HepG2 (cell line): ENCODE results near the gene MMS19. TPM values are rescaled to one million over a fixed set of nuclear protein-coding genes. Genes with fewer than 3 reads are reported as not detected.
A peak's percentile ranks its signal among the peaks of the same experiment; 100 is the strongest.

Source experiments
- CBX1 ChIP-seq: IDR thresholded peaks from one replicate; pipeline ENCODE4 v1.6.1; 2016; ENCODE audit warnings: antibody characterized with exemption, low read depth
- FOXC1 ChIP-seq: sonication (generic); formaldehyde crosslinking; IDR thresholded peaks from 2 replicates; pipeline ENCODE4 v1.8.0; 2022; ENCODE audit warnings: mild to moderate bottlenecking, missing genetic modification reagents, borderline replicate concordance
- FOXK1 ChIP-seq: sonication (generic); formaldehyde crosslinking; IDR thresholded peaks from 2 replicates; pipeline ENCODE4 v1.4.0; 2020; ENCODE audit warnings: low read depth, missing genetic modification reagents, borderline replicate concordance
- GATA4 ChIP-seq: sonication (generic); IDR thresholded peaks from 2 replicates; pipeline ENCODE4 v1.6.1; 2016; ENCODE audit warnings: antibody characterized with exemption, low read depth, borderline replicate concordance
- NFE2L2 ChIP-seq: fragments of 150-350 bp; IDR thresholded peaks from 2 replicates; pipeline ENCODE4 v1.6.1; 2014; ENCODE audit warnings: low read length
- NFYB ChIP-seq: sonication (generic); formaldehyde crosslinking; IDR thresholded peaks from 2 replicates; pipeline ENCODE4 v1.4.0; 2020; ENCODE audit warnings: missing genetic modification reagents
- SNAPC2 ChIP-seq: sonication (generic); formaldehyde crosslinking; IDR thresholded peaks from 2 replicates; pipeline ENCODE4 v1.8.1; 2022; ENCODE audit warnings: mild to moderate bottlenecking, missing genetic modification reagents
- ZIK1 ChIP-seq: sonication (generic); formaldehyde crosslinking; IDR thresholded peaks from 2 replicates; pipeline ENCODE4 v1.5.0; 2020; ENCODE audit warnings: mild to moderate bottlenecking, low read depth, missing genetic modification reagents, borderline replicate concordance
- ZMAT3 ChIP-seq: sonication (generic); formaldehyde crosslinking; conservative IDR thresholded peaks from 2 replicates; pipeline ENCODE4 v1.7.0; 2021; ENCODE audit warnings: missing genetic modification reagents
- ZMYM4 ChIP-seq: sonication (generic); formaldehyde crosslinking; IDR thresholded peaks from 2 replicates; pipeline ENCODE4 v1.8.1; 2023; ENCODE audit warnings: mild to moderate bottlenecking, missing genetic modification reagents
- polyA plus RNA-seq, 8 experiments: library from polyadenylated mRNA; depleted of rRNA in 3 of 8; stranded (reverse) in 7 of 8; unstranded in 1 of 8; fragments of >200 nt; fragmentation: Illumina TruSeq in 4 of 8; extraction: Trizol in 4 of 8; gene quantifications; 2 replicates each; pipeline versions ENCODE4 v1.2.1 to v1.2.3, GENCODE V29; 2011 to 2016; ENCODE audit warnings: low read depth in 4 of 8, missing spikeins in 1 of 8, mixed read lengths in 1 of 8; ENCODE audit not compliant: insufficient read depth in 1 of 8
- total RNA-seq, 5 experiments: library from RNA; depleted of rRNA; stranded (reverse); fragments of >200 nt; fragmentation: Illumina TruSeq; extraction: Trizol; gene quantifications; 2 replicates each; pipeline ENCODE4 v1.2.3, GENCODE V29; 2016; ENCODE audit warnings: low read depth in 1 of 5
- TF ChIP-seq, protein P1 (sequence below): sonication (generic); formaldehyde crosslinking; IDR thresholded peaks from 2 replicates; pipeline ENCODE4 v1.5.0; 2020; ENCODE audit warnings: missing genetic modification reagents, mild to moderate bottlenecking, borderline replicate concordance
- TF ChIP-seq, protein P2 (sequence below): IDR thresholded peaks from 2 replicates; pipeline ENCODE4 v1.6.1; 2012; ENCODE audit warnings: inconsistent platforms
- TF ChIP-seq, protein P3 (sequence below): sonication (generic); formaldehyde crosslinking; IDR thresholded peaks from 2 replicates; pipeline ENCODE4 v1.5.0; 2020; ENCODE audit warnings: missing genetic modification reagents
- TF ChIP-seq, protein P4 (sequence below): sonication (generic); formaldehyde crosslinking; IDR thresholded peaks from 2 replicates; pipeline ENCODE4 v1.4.0; 2020; ENCODE audit warnings: missing genetic modification reagents
- TF ChIP-seq, protein P5 (sequence below): IDR thresholded peaks from 2 replicates; pipeline ENCODE4 v1.6.1; 2016; ENCODE audit warnings: missing biosample characterization, missing genetic modification reagents, low read depth
- TF ChIP-seq, protein P6 (sequence below): sonication (generic); formaldehyde crosslinking; IDR thresholded peaks from 2 replicates; pipeline ENCODE4 v1.5.1; 2020; ENCODE audit warnings: missing genetic modification reagents, mild to moderate bottlenecking, borderline replicate concordance
- TF ChIP-seq, protein P7 (sequence below): sonication (generic); formaldehyde crosslinking; IDR thresholded peaks from 2 replicates; pipeline ENCODE4 v1.8.0; 2022; ENCODE audit warnings: missing genetic modification reagents, low read depth, mild to moderate bottlenecking, borderline replicate concordance

Gene MMS19
- total and polyA plus RNA-seq, 2 of the 13 experiments (the other 11 are each of a cell fraction or from before 2014, with no cell fraction given), result 76.4 to 107 TPM

DNA sequence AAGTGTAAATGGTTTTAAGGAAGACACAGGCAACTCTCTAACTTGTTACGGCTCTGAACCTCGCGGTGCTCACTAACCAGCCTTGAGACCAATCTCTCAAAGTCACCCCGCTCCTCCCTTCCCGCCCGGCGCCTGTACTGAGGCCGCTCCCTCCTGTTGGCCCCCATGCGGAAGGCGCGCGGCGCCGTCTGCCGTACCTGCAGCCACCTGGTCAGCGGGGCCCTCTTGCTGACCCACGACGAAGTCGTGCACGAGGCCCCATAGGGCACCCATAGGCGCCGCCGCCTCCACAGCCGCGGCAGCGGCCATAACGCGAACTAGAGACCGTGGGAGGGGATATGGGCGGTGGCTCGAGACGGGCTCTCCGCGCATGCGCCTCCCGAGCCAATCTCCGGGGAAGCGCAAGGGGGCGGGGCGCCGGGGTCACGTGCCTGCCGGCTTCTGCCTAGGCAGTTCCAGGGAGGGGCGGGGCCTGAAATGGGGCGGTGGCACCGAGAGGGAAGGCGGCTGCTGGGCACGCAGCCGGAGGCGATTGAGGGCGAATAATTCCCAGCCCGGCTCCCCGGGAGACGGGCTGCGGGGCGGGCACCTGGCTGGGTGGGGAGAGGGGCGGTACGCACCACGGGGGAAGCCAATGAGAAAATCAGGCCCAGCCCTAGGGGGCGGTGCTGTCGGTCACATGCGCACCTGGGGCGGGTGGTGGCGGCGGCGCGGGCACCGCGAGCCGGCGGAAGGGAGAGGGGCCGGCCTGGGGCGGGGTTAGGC lies at the start of gene MMS19 (continued):
- TF ChIP-seq, protein P1, sequence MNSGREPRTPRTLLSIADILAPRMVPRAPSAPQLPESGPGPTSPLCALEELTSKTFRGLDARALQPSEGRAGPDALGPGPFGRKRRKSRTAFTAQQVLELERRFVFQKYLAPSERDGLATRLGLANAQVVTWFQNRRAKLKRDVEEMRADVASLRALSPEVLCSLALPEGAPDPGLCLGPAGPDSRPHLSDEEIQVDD (CRISPR knock-in tag), result peak; percentile 6; the same call in 1 of the 2 replicates
- TF ChIP-seq ZIK1 (CRISPR knock-in tag), result no peak; the same call in 1 of the 2 replicates
- TF ChIP-seq, protein P2, sequence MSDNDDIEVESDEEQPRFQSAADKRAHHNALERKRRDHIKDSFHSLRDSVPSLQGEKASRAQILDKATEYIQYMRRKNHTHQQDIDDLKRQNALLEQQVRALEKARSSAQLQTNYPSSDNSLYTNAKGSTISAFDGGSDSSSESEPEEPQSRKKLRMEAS, result peak; percentile 77
- TF ChIP-seq ZMYM4 (CRISPR knock-in tag), result no peak
- TF ChIP-seq ZMAT3 (CRISPR knock-in tag), result peak; percentile 77; the same call in 1 of the 2 replicates
- TF ChIP-seq, protein P3, sequence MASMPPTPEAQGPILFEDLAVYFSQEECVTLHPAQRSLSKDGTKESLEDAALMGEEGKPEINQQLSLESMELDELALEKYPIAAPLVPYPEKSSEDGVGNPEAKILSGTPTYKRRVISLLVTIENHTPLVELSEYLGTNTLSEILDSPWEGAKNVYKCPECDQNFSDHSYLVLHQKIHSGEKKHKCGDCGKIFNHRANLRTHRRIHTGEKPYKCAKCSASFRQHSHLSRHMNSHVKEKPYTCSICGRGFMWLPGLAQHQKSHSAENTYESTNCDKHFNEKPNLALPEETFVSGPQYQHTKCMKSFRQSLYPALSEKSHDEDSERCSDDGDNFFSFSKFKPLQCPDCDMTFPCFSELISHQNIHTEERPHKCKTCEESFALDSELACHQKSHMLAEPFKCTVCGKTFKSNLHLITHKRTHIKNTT (CRISPR knock-in tag), result no peak
- TF ChIP-seq GATA4, result no peak
- TF ChIP-seq, protein P4, sequence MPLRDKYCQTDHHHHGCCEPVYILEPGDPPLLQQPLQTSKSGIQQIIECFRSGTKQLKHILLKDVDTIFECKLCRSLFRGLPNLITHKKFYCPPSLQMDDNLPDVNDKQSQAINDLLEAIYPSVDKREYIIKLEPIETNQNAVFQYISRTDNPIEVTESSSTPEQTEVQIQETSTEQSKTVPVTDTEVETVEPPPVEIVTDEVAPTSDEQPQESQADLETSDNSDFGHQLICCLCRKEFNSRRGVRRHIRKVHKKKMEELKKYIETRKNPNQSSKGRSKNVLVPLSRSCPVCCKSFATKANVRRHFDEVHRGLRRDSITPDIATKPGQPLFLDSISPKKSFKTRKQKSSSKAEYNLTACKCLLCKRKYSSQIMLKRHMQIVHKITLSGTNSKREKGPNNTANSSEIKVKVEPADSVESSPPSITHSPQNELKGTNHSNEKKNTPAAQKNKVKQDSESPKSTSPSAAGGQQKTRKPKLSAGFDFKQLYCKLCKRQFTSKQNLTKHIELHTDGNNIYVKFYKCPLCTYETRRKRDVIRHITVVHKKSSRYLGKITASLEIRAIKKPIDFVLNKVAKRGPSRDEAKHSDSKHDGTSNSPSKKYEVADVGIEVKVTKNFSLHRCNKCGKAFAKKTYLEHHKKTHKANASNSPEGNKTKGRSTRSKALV, result no peak; the same call in 1 of the 2 replicates
- TF ChIP-seq CBX1, result no peak
- TF ChIP-seq NFYB, result peak; percentile 72
- TF ChIP-seq, protein P5, sequence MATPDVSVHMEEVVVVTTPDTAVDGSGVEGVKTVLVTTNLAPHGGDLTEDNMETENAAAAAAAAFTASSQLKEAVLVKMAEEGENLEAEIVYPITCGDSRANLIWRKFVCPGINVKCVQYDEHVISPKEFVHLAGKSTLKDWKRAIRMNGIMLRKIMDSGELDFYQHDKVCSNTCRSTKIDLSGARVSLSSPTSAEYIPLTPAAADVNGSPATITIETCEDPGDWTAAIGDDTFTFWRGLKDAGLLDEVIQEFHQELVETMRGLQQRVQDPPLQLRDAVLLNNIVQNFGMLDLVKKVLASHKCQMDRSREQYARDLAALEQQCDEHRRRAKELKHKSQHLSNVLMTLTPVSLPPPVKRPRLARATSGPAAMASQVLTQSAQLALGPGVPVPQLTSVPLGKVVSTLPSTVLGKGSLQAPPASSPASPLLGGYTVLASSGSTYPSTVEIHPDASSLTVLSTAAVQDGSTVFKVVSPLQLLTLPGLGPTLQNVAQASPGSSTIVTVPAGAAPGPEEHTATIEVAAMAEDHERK (CRISPR knock-in tag), result no peak
- TF ChIP-seq FOXK1 (CRISPR knock-in tag), result no peak; the same call in 1 of the 2 replicates
- TF ChIP-seq, protein P6, sequence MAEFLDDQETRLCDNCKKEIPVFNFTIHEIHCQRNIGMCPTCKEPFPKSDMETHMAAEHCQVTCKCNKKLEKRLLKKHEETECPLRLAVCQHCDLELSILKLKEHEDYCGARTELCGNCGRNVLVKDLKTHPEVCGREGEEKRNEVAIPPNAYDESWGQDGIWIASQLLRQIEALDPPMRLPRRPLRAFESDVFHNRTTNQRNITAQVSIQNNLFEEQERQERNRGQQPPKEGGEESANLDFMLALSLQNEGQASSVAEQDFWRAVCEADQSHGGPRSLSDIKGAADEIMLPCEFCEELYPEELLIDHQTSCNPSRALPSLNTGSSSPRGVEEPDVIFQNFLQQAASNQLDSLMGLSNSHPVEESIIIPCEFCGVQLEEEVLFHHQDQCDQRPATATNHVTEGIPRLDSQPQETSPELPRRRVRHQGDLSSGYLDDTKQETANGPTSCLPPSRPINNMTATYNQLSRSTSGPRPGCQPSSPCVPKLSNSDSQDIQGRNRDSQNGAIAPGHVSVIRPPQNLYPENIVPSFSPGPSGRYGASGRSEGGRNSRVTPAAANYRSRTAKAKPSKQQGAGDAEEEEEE, result no peak
- TF ChIP-seq, protein P7, sequence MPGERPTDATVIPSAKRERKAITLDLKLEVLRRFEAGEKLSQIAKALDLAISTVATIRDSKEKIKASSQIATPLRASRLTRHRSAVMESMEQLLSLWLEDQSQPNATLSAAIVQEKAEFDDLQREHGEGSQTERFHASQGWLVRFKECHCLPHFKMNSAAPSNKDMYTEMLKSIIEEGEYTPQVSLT, result no peak
- TF ChIP-seq FOXC1 (CRISPR knock-in tag), result peak; percentile 74; the same call in 1 of the 2 replicates
- TF ChIP-seq NFE2L2, result no peak
- TF ChIP-seq SNAPC2 (CRISPR knock-in tag), result peak; percentile 69; the same call in 1 of the 2 replicates
